ENCODE results near the gene KCNQ1OT1. TPM values are rescaled to one million over a fixed set of nuclear protein-coding genes. Genes with fewer than 3 reads are reported as not detected.

KCNQ1OT1 gene
- total RNA-seq, 1 donor from 2014 or later, result 2.3 TPM

DNA sequence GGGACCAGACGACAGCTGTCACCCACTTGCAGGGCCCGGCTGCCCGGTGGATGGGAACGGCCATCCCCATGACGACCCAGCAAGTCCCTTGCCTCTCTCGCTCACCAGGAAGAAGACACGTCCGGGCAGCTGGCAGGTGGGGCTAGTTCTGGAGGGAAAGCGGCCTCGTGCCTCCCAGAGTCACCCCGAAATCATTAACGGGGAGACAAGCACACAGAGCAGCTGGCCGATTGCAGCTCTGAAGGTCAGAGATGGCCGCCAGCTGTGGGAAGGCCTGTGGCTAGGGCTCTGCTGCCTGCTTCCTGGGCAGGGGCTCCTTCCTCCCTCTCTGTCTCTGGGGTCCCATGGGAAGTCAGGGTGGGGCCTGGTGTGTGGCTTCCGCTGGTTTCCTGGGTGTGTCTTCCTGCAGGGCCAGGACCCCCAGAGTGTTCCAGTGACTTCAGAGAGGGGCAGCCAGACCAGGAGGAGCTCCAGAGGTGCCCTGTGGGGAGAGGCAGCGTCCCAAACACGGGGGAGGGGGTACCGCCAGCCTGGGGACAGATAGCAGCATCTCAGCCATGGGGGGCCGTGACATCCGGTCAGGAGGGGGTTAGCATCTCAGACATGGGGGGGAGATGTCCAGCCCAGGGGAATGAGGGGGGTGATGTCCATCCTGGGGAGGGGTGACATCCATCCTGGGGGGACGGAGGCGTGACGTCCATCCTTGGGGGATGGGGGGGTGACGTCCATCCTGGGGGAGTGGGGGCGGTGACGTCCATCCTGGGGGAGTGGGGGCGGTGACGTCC lies 140.1 kb downstream of the KCNQ1OT1 start:
- Histone ChIP-seq H3K27ac (no peak overlapping the region), H3K9me3 (ENCODE audit: low read depth) (no peaks in the 10 kb centered on the region), H2AFZ (replicated peaks) (no peak overlapping the region), H3K9ac (no peak overlapping the region), H3K4me3 (no peak overlapping the region), H3K4me2 (no peak overlapping the region), H3K4me1 (peaks cover 11% of the 10 kb centered on the region), H3K79me2 (ENCODE audit: low read depth) (no peaks in the 10 kb centered on the region), H4K20me1 (ENCODE audit: low read depth) (no peaks in the 10 kb centered on the region), H3K27me3 (peaks cover 12% of the 10 kb centered on the region), H3F3A (ENCODE audit: low read depth) (no peaks in the 10 kb centered on the region), H3K36me3 (no peaks in the 10 kb centered on the region)
- Mint-ChIP-seq H3K36me3 (no peaks in the 10 kb centered on the region), H3K4me3 (no peak overlapping the region), H3K27ac (no peak overlapping the region), H3K9me3 (peaks cover 2% of the 10 kb centered on the region), H3K27me3 (ENCODE audit: insufficient read depth, low read depth) (peaks cover 6% of the 10 kb centered on the region), H3K4me1 (peaks cover 7% of the 10 kb centered on the region)
- TF ChIP-seq EZH2phosphoT487 (IDR thresholded peaks at IDR 0.05) (no peak), EZH2 (IDR thresholded peaks at IDR 0.05) (no peak)
- TF ChIP-seq, protein P1, sequence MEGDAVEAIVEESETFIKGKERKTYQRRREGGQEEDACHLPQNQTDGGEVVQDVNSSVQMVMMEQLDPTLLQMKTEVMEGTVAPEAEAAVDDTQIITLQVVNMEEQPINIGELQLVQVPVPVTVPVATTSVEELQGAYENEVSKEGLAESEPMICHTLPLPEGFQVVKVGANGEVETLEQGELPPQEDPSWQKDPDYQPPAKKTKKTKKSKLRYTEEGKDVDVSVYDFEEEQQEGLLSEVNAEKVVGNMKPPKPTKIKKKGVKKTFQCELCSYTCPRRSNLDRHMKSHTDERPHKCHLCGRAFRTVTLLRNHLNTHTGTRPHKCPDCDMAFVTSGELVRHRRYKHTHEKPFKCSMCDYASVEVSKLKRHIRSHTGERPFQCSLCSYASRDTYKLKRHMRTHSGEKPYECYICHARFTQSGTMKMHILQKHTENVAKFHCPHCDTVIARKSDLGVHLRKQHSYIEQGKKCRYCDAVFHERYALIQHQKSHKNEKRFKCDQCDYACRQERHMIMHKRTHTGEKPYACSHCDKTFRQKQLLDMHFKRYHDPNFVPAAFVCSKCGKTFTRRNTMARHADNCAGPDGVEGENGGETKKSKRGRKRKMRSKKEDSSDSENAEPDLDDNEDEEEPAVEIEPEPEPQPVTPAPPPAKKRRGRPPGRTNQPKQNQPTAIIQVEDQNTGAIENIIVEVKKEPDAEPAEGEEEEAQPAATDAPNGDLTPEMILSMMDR (IDR thresholded peaks at IDR 0.05), result no peak
- no peak for DNase-seq (ENCODE audit: low spot score)

DNA sequence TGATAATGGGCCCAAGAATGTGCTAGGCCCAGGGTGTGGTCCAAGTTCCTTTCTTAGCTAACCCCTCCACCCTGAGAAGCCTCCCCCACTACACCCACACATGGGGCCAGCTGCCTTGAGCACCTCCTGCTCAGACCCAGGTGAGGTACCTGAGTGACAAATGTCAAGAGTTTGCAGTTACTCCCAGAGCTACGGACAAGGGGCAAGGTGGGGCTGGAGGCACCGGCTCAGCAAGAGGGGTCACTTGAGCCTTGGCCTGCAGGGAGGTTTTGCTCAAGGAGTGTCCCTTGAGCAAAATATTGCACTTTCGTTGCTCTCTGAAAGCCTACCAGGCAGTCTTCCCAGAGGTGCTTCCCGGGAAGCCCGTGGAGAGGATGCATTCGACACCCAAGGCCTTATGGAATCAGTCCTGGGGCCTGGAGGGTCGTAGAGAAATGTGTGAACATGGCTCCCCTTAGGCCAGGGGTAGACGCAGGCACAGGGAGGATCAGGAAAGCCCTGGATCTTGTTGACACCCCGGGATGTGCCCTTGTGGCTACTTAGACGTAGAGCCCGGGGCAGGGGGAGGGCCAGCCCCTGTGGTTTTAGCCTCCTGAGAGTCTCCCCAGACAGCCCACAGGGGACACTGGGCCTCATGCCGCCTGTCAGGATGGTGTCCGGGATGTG lies 140.8 kb downstream of the KCNQ1OT1 start:
- H3K79me2 ChIP-seq (ENCODE audit: low read depth), result no peaks in the 10 kb centered on the region
- peaks cover 19% of the 10 kb centered on the region for H3K4me1 ChIP-seq
- peaks cover 2% of the 10 kb centered on the region for H3K9me3 Mint-ChIP-seq
- peaks cover 5% of the 10 kb centered on the region for H3K27me3 ChIP-seq
- no peaks in the 10 kb centered on the region for H4K20me1 ChIP-seq (ENCODE audit: low read depth)
- no peak overlapping the region for H3K9ac ChIP-seq
- no peak overlapping the region for H3K4me3 Mint-ChIP-seq
- TF ChIP-seq EZH2 (IDR thresholded peaks at IDR 0.05), result no peak
- no peak for TF ChIP-seq EZH2phosphoT487 (IDR thresholded peaks at IDR 0.05)
- TF ChIP-seq, protein P1 (IDR thresholded peaks at IDR 0.05), result no peak
- H3K27me3 Mint-ChIP-seq (ENCODE audit: insufficient read depth, low read depth), result peaks cover 6% of the 10 kb centered on the region
- no peak overlapping the region for H3K27ac Mint-ChIP-seq
- H3K4me2 ChIP-seq, result no peak overlapping the region
- no peak for DNase-seq (ENCODE audit: low spot score)
- no peak overlapping the region for H3K27ac ChIP-seq
- H3F3A ChIP-seq (ENCODE audit: low read depth), result no peaks in the 10 kb centered on the region
- H3K36me3 ChIP-seq, result no peaks in the 10 kb centered on the region
- H3K4me3 ChIP-seq, result no peak overlapping the region
- H3K4me1 Mint-ChIP-seq, result peaks cover 14% of the 10 kb centered on the region
- H2AFZ ChIP-seq (replicated peaks), result no peak overlapping the region
- H3K36me3 Mint-ChIP-seq, result no peaks in the 10 kb centered on the region
- H3K9me3 ChIP-seq (ENCODE audit: low read depth), result no peaks in the 10 kb centered on the region

DNA sequence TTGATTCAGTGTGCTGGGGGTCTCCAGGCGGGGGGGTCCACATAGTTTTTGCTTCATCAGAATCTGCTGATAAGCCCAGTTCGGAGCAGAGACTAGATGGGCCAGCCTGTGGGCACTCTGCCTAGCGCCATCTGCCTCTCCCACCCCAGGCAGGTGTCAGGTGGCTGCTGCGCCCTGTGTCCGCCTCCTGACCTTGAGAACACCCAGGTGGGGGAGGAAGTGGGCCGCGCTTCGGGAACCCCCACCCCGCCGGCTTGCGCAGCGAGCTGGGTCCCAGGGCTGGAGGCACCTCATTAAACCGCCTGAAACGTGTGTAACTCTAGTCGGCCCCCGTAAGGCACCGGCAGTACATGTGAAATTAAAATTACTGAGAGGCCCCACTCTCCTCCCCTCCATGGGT lies 141.4 kb downstream of the KCNQ1OT1 start:
- Histone ChIP-seq H2AFZ (replicated peaks) (no peak overlapping the region), H3K4me3 (no peak overlapping the region), H3K36me3 (no peaks in the 10 kb centered on the region), H3K27ac (no peak overlapping the region), H3F3A (ENCODE audit: low read depth) (no peaks in the 10 kb centered on the region), H3K4me1 (peaks cover 21% of the 10 kb centered on the region), H3K27me3 (peaks cover 8% of the 10 kb centered on the region), H3K79me2 (ENCODE audit: low read depth) (no peaks in the 10 kb centered on the region), H4K20me1 (ENCODE audit: low read depth) (no peaks in the 10 kb centered on the region), H3K9ac (no peak overlapping the region), H3K9me3 (ENCODE audit: low read depth) (no peaks in the 10 kb centered on the region), H3K4me2 (no peak overlapping the region)
- H3K27me3 Mint-ChIP-seq (ENCODE audit: insufficient read depth, low read depth), result peaks cover 3% of the 10 kb centered on the region
- no peak overlapping the region for H3K4me3 Mint-ChIP-seq
- TF ChIP-seq EZH2phosphoT487 (IDR thresholded peaks at IDR 0.05) (no peak), EZH2 (IDR thresholded peaks at IDR 0.05) (no peak)
- TF ChIP-seq, protein P1 (IDR thresholded peaks at IDR 0.05), result no peak
- no peaks in the 10 kb centered on the region for H3K36me3 Mint-ChIP-seq
- H3K4me1 Mint-ChIP-seq, result peaks cover 15% of the 10 kb centered on the region
- no peak overlapping the region for H3K27ac Mint-ChIP-seq
- peaks cover 2% of the 10 kb centered on the region for H3K9me3 Mint-ChIP-seq
- no peak for DNase-seq (ENCODE audit: low spot score)

Small RNAs within 50 kb of the gene (small RNA-seq; reads per million reads assigned to genes)
- gene RF01947, result not detected
- gene RF01948, result not detected
- not detected for gene RF01950

Other genes starting within 250 kb of the KCNQ1OT1 start
- gene CDKN1C, start 185.8 kb upstream of the KCNQ1OT1 start, total RNA-seq (ENCODE audit: low replicate concordance), result 47.8 and 49.3 TPM in 2 replicates
- gene PHLDA2, start 229.4 kb upstream of the KCNQ1OT1 start, total RNA-seq (ENCODE audit: low replicate concordance), result not detected in 2 replicates